ENCODE results near the gene AHCYL1.

The AHCYL1 gene

GRCh38 chr1:109995536-109995935 is 11.0 kb downstream of the AHCYL1 start:
- peaks cover 11% of the 10 kb centered on the region; the same call in 1 of the 2 replicates for H3K79me2 ChIP-seq (ENCODE audit: insufficient read depth, low read length)
- H3K36me3 ChIP-seq (ENCODE audit: low read length): no peaks in the 10 kb centered on the region
- TF ChIP-seq CTCF (IDR thresholded peaks at IDR 0.05; ENCODE audit: insufficient read depth, low read length, poor library complexity, severe bottlenecking) (no peak), EZH2phosphoT487 (conservative IDR thresholded peaks at IDR 0.05; ENCODE audit: low read length) (no peak)
- no peaks in the 10 kb centered on the region for H3K27me3 ChIP-seq (ENCODE audit: low read length)
- H3K9ac ChIP-seq (ENCODE audit: low read length): no peak overlapping the region
- H3K9me3 ChIP-seq (ENCODE audit: insufficient read depth, low read length): no peaks in the 10 kb centered on the region
- no peaks in the 10 kb centered on the region for H4K20me1 ChIP-seq (ENCODE audit: low read depth, low read length)
- no peaks in the 10 kb centered on the region for H3F3A ChIP-seq (ENCODE audit: insufficient read depth)
- H3K9me2 ChIP-seq (replicated peaks; ENCODE audit: insufficient read depth, low read length): no peaks in the 10 kb centered on the region
- no peak overlapping the region for H3K4me3 ChIP-seq (ENCODE audit: insufficient read depth, low read length, poor library complexity, severe bottlenecking)
- H2AFZ ChIP-seq (ENCODE audit: low read depth, low read length, severe bottlenecking): no peak overlapping the region
- H3K27ac ChIP-seq (ENCODE audit: low read depth, low read length): no peak overlapping the region
- no peak overlapping the region for H3K4me2 ChIP-seq (ENCODE audit: low read depth, low read length, poor library complexity, severe bottlenecking)

- Histone ChIP-seq H4K20me1 (ENCODE audit: low read depth, low read length) (no peaks in the 10 kb centered on the region), H3K36me3 (ENCODE audit: low read length) (no peaks in the 10 kb centered on the region), H3K4me2 (ENCODE audit: low read depth, low read length, poor library complexity, severe bottlenecking) (no peak overlapping the region), H3K79me2 (ENCODE audit: insufficient read depth, low read length) (peaks cover 7% of the 10 kb centered on the region; the same call in 1 of the 2 replicates), H3K4me3 (ENCODE audit: insufficient read depth, low read length, poor library complexity, severe bottlenecking) (no peak overlapping the region), H3K9me2 (replicated peaks; ENCODE audit: insufficient read depth, low read length) (no peaks in the 10 kb centered on the region), H3K9ac (ENCODE audit: low read length) (no peak overlapping the region), H2AFZ (ENCODE audit: low read depth, low read length, severe bottlenecking) (no peak overlapping the region), H3K27ac (ENCODE audit: low read depth, low read length) (no peak overlapping the region), H3F3A (ENCODE audit: insufficient read depth) (no peaks in the 10 kb centered on the region), H3K27me3 (ENCODE audit: low read length) (no peaks in the 10 kb centered on the region), H3K9me3 (ENCODE audit: insufficient read depth, low read length) (no peaks in the 10 kb centered on the region)
- TF ChIP-seq CTCF (IDR thresholded peaks at IDR 0.05; ENCODE audit: insufficient read depth, low read length, poor library complexity, severe bottlenecking): no peak
Measured at GRCh38 chr1:109996476-109996875, 11.9 kb downstream of the AHCYL1 start.

GRCh38 chr1:109997204-109997866 is 12.8 kb downstream of the AHCYL1 start:
- H2AFZ ChIP-seq (ENCODE audit: low read depth, low read length, severe bottlenecking): no peak overlapping the region
- H3K4me2 ChIP-seq (ENCODE audit: low read depth, low read length, poor library complexity, severe bottlenecking): no peak overlapping the region
- no peak overlapping the region for H3K27ac ChIP-seq (ENCODE audit: low read depth, low read length)
- TF ChIP-seq EZH2phosphoT487 (conservative IDR thresholded peaks at IDR 0.05; ENCODE audit: low read length): no peak
- TF ChIP-seq CTCF (IDR thresholded peaks at IDR 0.05; ENCODE audit: insufficient read depth, low read length, poor library complexity, severe bottlenecking): no peak
- H4K20me1 ChIP-seq (ENCODE audit: low read depth, low read length): no peaks in the 10 kb centered on the region
- no peaks in the 10 kb centered on the region for H3K9me3 ChIP-seq (ENCODE audit: insufficient read depth, low read length)
- peaks cover 7% of the 10 kb centered on the region; the same call in 1 of the 2 replicates for H3K79me2 ChIP-seq (ENCODE audit: insufficient read depth, low read length)
- no peaks in the 10 kb centered on the region for H3K9me2 ChIP-seq (replicated peaks; ENCODE audit: insufficient read depth, low read length)
- H3K27me3 ChIP-seq (ENCODE audit: low read length): no peaks in the 10 kb centered on the region
- no peaks in the 10 kb centered on the region for H3K36me3 ChIP-seq (ENCODE audit: low read length)
- no peaks in the 10 kb centered on the region for H3F3A ChIP-seq (ENCODE audit: insufficient read depth)
- H3K4me3 ChIP-seq (ENCODE audit: insufficient read depth, low read length, poor library complexity, severe bottlenecking): no peak overlapping the region
- no peak overlapping the region for H3K9ac ChIP-seq (ENCODE audit: low read length)
